Astrocyte (in vitro differentiated cells and primary cell): ENCODE data around the gene EMID1. TPM values are rescaled to one million over a fixed set of nuclear protein-coding genes. Genes with fewer than 3 reads are reported as not detected.

Source experiments
- DNase-seq: peaks from one replicate; pipeline ENCODE4 v3.0.0-alpha.2; 2010; ENCODE audit warnings: low read depth
- FAIRE-seq: peaks from 2 replicates; lab custom pipeline; 2011; peaks lifted over from hg19 to GRCh38; lab: Jason Lieb, UNC
- H2AFZ ChIP-seq: 2 replicates; pipeline ENCODE4 v1.6.0; 2012; ENCODE audit warnings: low read depth, low read length, inconsistent platforms
- H3K27ac ChIP-seq: 2 replicates; pipeline ENCODE4 v1.5.1; 2011; ENCODE audit warnings: low read depth, low read length, inconsistent platforms
- H3K27me3 ChIP-seq: 2 replicates; pipeline ENCODE4 v1.6.0; 2011; ENCODE audit warnings: low read length, inconsistent platforms; ENCODE audit not compliant: insufficient read depth
- H3K36me3 ChIP-seq: 2 replicates; pipeline ENCODE4 v1.5.1; 2011; ENCODE audit warnings: low read length, inconsistent platforms; ENCODE audit not compliant: insufficient read depth
- H3K4me1 ChIP-seq: 2 replicates; pipeline ENCODE4 v1.5.1; 2011; ENCODE audit warnings: low read length, inconsistent platforms; ENCODE audit not compliant: insufficient read depth
- H3K4me2 ChIP-seq: 2 replicates; pipeline ENCODE4 v1.6.0; 2012; ENCODE audit warnings: low read length, inconsistent platforms
- H3K4me3 ChIP-seq: 2 replicates; pipeline ENCODE4 v1.5.1; 2011; ENCODE audit warnings: low read depth, mild to moderate bottlenecking, low read length, inconsistent platforms; ENCODE audit not compliant: insufficient read depth
- H3K79me2 ChIP-seq: 2 replicates; pipeline ENCODE4 v1.6.0; 2012; ENCODE audit warnings: mild to moderate bottlenecking, low read length, inconsistent platforms; ENCODE audit not compliant: insufficient read depth
- H3K9ac ChIP-seq: 2 replicates; pipeline ENCODE4 v1.6.0; 2012; ENCODE audit warnings: mild to moderate bottlenecking, low read length, inconsistent platforms
- H3K9me3 ChIP-seq: 2 replicates; pipeline ENCODE4 v1.5.1; 2012; ENCODE audit warnings: low read depth, mild to moderate bottlenecking, low read length, inconsistent platforms; ENCODE audit not compliant: insufficient read depth
- H4K20me1 ChIP-seq: 2 replicates; pipeline ENCODE4 v1.6.0; 2012; ENCODE audit warnings: low read length, inconsistent platforms; ENCODE audit not compliant: insufficient read depth
- H3K27ac Mint-ChIP-seq: one replicate; pipeline ENCODE4 v1.8.0; 2021; ENCODE audit warnings: mild to moderate bottlenecking, mixed read lengths; ENCODE audit not compliant: unreplicated experiment
- H3K27me3 Mint-ChIP-seq: one replicate; pipeline ENCODE4 v1.8.0; 2021; ENCODE audit warnings: low read depth, mixed read lengths; ENCODE audit not compliant: unreplicated experiment
- H3K36me3 Mint-ChIP-seq: one replicate; pipeline ENCODE4 v1.8.0; 2021; ENCODE audit warnings: low read depth, mixed read lengths; ENCODE audit not compliant: unreplicated experiment
- H3K4me1 Mint-ChIP-seq: one replicate; pipeline ENCODE4 v1.8.0; 2021; ENCODE audit warnings: low read depth, mixed read lengths; ENCODE audit not compliant: unreplicated experiment
- H3K4me3 Mint-ChIP-seq: one replicate; pipeline ENCODE4 v1.8.0; 2021; ENCODE audit warnings: mild to moderate bottlenecking, moderate library complexity, mixed read lengths; ENCODE audit not compliant: unreplicated experiment
- H3K9me3 Mint-ChIP-seq: one replicate; pipeline ENCODE4 v1.8.0; 2021; ENCODE audit warnings: mild to moderate bottlenecking, mixed read lengths; ENCODE audit not compliant: unreplicated experiment
- CTCF ChIP-seq: IDR thresholded peaks from 2 replicates; pipeline ENCODE4 v1.5.1; 2011; ENCODE audit warnings: low read depth, mild to moderate bottlenecking, inconsistent platforms, low read length, moderate library complexity; ENCODE audit not compliant: insufficient read depth
- EZH2 ChIP-seq: IDR thresholded peaks from 2 replicates; pipeline ENCODE4 v1.6.1; 2012; ENCODE audit warnings: mild to moderate bottlenecking, low read length, inconsistent platforms; ENCODE audit not compliant: insufficient read depth
- total RNA-seq: library from RNA; stranded (reverse); gene quantifications from 2 replicates; pipeline ENCODE4 v1.2.1, GENCODE V29; 2021

EMID1 gene
- total RNA-seq, 1 donor from 2014 or later, result 0.34 TPM

- no peak for TF ChIP-seq CTCF
- TF ChIP-seq EZH2, result no peak
- H4K20me1 ChIP-seq, result no peaks in the 10 kb centered on the region
- Mint-ChIP-seq H3K4me1 (peaks cover 4% of the 10 kb centered on the region), H3K9me3 (no peaks in the 10 kb centered on the region), H3K27ac (no peak overlapping the region), H3K27me3 (peaks cover 23% of the 10 kb centered on the region), H3K36me3 (no peaks in the 10 kb centered on the region), H3K4me3 (no peak overlapping the region)
- no peak overlapping the region for H2AFZ ChIP-seq
- no peak overlapping the region for H3K27ac ChIP-seq
- no peaks in the 10 kb centered on the region for H3K27me3 ChIP-seq
- no peaks in the 10 kb centered on the region for H3K36me3 ChIP-seq
- no peaks in the 10 kb centered on the region for H3K9me3 ChIP-seq
- no peak overlapping the region for H3K9ac ChIP-seq
- no peaks in the 10 kb centered on the region for H3K4me1 ChIP-seq
- no peak for DNase-seq
- H3K4me3 ChIP-seq, result no peak overlapping the region
- H3K79me2 ChIP-seq, result no peaks in the 10 kb centered on the region
- no peak for FAIRE-seq
- no peak overlapping the region for H3K4me2 ChIP-seq
These were observed 20.8 kb downstream of the EMID1 start for GRCh38 chr22:29226351-29226981.

GRCh38 chr22:29230972-29231875 is 25.5 kb downstream of the EMID1 start:
- Histone ChIP-seq H3K4me3 (no peak overlapping the region), H3K9me3 (peaks cover 5% of the 10 kb centered on the region), H3K36me3 (no peaks in the 10 kb centered on the region), H2AFZ (no peak overlapping the region), H4K20me1 (no peaks in the 10 kb centered on the region), H3K27me3 (no peaks in the 10 kb centered on the region), H3K9ac (no peak overlapping the region), H3K4me2 (no peak overlapping the region), H3K79me2 (no peaks in the 10 kb centered on the region), H3K4me1 (no peaks in the 10 kb centered on the region), H3K27ac (no peak overlapping the region)
- Mint-ChIP-seq H3K4me1 (no peaks in the 10 kb centered on the region), H3K36me3 (peaks cover 2% of the 10 kb centered on the region), H3K4me3 (no peak overlapping the region), H3K27ac (no peak overlapping the region), H3K9me3 (peaks cover 5% of the 10 kb centered on the region), H3K27me3 (peaks cover 12% of the 10 kb centered on the region)
- no peak for TF ChIP-seq CTCF
- TF ChIP-seq EZH2, result no peak
- DNase-seq, result no peak
- no peak for FAIRE-seq
